ENCODE measurements around the gene NFE2L2. TPM values are rescaled to one million over a fixed set of nuclear protein-coding genes. Genes with fewer than 3 reads are reported as not detected.
A peak's percentile ranks its signal among the peaks of the same experiment; 100 is the strongest.
"Not testable (repeated sequence)": the region's sequence is repeated elsewhere in the genome, so short reads cannot be mapped to it uniquely, and the experiment has no call there.

NFE2L2 gene
- total RNA-seq, 1 donor from 2014 or later, result 32.3 TPM

GRCh38 chr2:177192788-177193187 lies 71.7 kb downstream of the NFE2L2 start:
- Mint-ChIP-seq H3K27ac (ENCODE audit: unreplicated experiment) (no peak overlapping the region), H3K36me3 (ENCODE audit: low read depth) (no peaks in the 10 kb centered on the region), H3K27me3 (ENCODE audit: low read depth) (no peaks in the 10 kb centered on the region), H3K4me3 (no peak overlapping the region), H3K4me1 (peaks cover 2% of the 10 kb centered on the region), H3K9me3 (no peaks in the 10 kb centered on the region)
- no peak for DNase-seq (ENCODE audit: low read depth, low spot score)
- no peak for TF ChIP-seq CTCF (conservative IDR thresholded peaks at IDR 0.05)

GRCh38 chr2:177190941-177191340 lies 73.6 kb downstream of the NFE2L2 start:
- no peaks in the 10 kb centered on the region for H3K9me3 Mint-ChIP-seq
- H3K36me3 Mint-ChIP-seq (ENCODE audit: low read depth), result no peaks in the 10 kb centered on the region
- TF ChIP-seq CTCF (conservative IDR thresholded peaks at IDR 0.05), result no peak
- DNase-seq (ENCODE audit: low read depth, low spot score), result no peak
- H3K27ac Mint-ChIP-seq (ENCODE audit: unreplicated experiment), result no peak overlapping the region
- H3K27me3 Mint-ChIP-seq (ENCODE audit: low read depth), result no peaks in the 10 kb centered on the region
- no peak overlapping the region for H3K4me3 Mint-ChIP-seq
- peaks cover 8% of the 10 kb centered on the region for H3K4me1 Mint-ChIP-seq

GRCh38 chr2:177188482-177189469 lies 75.8 kb downstream of the NFE2L2 start:
- Mint-ChIP-seq H3K4me1 (peaks cover 8% of the 10 kb centered on the region), H3K27me3 (ENCODE audit: low read depth) (no peaks in the 10 kb centered on the region), H3K9me3 (no peaks in the 10 kb centered on the region), H3K4me3 (no peak overlapping the region), H3K36me3 (ENCODE audit: low read depth) (no peaks in the 10 kb centered on the region), H3K27ac (ENCODE audit: unreplicated experiment) (no peak overlapping the region)
- no peak for DNase-seq (ENCODE audit: low read depth, low spot score)
- TF ChIP-seq CTCF (conservative IDR thresholded peaks at IDR 0.05), result no peak

- DNase-seq (ENCODE audit: low read depth, low spot score), result no peak
- no peaks in the 10 kb centered on the region for H3K27me3 Mint-ChIP-seq (ENCODE audit: low read depth)
- H3K9me3 Mint-ChIP-seq, result no peaks in the 10 kb centered on the region
- H3K36me3 Mint-ChIP-seq (ENCODE audit: low read depth), result no peaks in the 10 kb centered on the region
- TF ChIP-seq CTCF (conservative IDR thresholded peaks at IDR 0.05), result no peak
- peaks cover 8% of the 10 kb centered on the region for H3K4me1 Mint-ChIP-seq
- no peak overlapping the region for H3K4me3 Mint-ChIP-seq
- H3K27ac Mint-ChIP-seq (ENCODE audit: unreplicated experiment), result peak overlapping the region; percentile 58
Measured at GRCh38 chr2:177187631-177188312, 76.8 kb downstream of the NFE2L2 start.

- not testable (repeated sequence) for DNase-seq (ENCODE audit: low read depth, low spot score); H3K4me3 Mint-ChIP-seq; H3K9me3 Mint-ChIP-seq; H3K4me1 Mint-ChIP-seq; H3K27ac Mint-ChIP-seq (ENCODE audit: unreplicated experiment); H3K36me3 Mint-ChIP-seq (ENCODE audit: low read depth); H3K27me3 Mint-ChIP-seq (ENCODE audit: low read depth)
Measured at GRCh38 chr2:177186038-177186437, 78.5 kb downstream of the NFE2L2 start.

GRCh38 chr2:177184606-177185005 lies 79.9 kb downstream of the NFE2L2 start:
- Mint-ChIP-seq H3K27ac (ENCODE audit: unreplicated experiment) (no peak overlapping the region), H3K27me3 (ENCODE audit: low read depth) (no peaks in the 10 kb centered on the region), H3K4me3 (no peak overlapping the region), H3K9me3 (no peaks in the 10 kb centered on the region), H3K4me1 (peaks cover 8% of the 10 kb centered on the region), H3K36me3 (ENCODE audit: low read depth) (no peaks in the 10 kb centered on the region)
- no peak for DNase-seq (ENCODE audit: low read depth, low spot score)
- no peak for TF ChIP-seq CTCF (conservative IDR thresholded peaks at IDR 0.05)
